Osteoblast (primary cell): ENCODE data around the gene IL31. TPM values are rescaled to one million over a fixed set of nuclear protein-coding genes. Genes with fewer than 3 reads are reported as not detected.

Experiments
- DNase-seq: peaks from one replicate; pipeline ENCODE4 v3.0.0; 2011; ENCODE audit warnings: low spot score, mixed read lengths; ENCODE audit not compliant: insufficient read length; ENCODE audit errors: missing footprints
- H2AFZ ChIP-seq: 2 replicates; pipeline ENCODE4 v1.6.0; 2011; ENCODE audit warnings: mild to moderate bottlenecking, low read length
- H3K27ac ChIP-seq: 2 replicates; pipeline ENCODE4 v1.5.1; 2011; ENCODE audit warnings: mild to moderate bottlenecking, low read depth, low read length, moderate library complexity
- H3K27me3 ChIP-seq: 2 replicates; pipeline ENCODE4 v1.6.0; 2012; ENCODE audit warnings: mild to moderate bottlenecking, control low read depth, inconsistent platforms, low read length, moderate library complexity; ENCODE audit not compliant: insufficient read depth
- H3K36me3 ChIP-seq: 2 replicates; pipeline ENCODE4 v1.5.1; 2011; ENCODE audit warnings: mild to moderate bottlenecking, low read length, control low read depth, moderate library complexity; ENCODE audit not compliant: insufficient read depth
- H3K4me1 ChIP-seq: 2 replicates; pipeline ENCODE4 v1.5.1; 2011; ENCODE audit warnings: mild to moderate bottlenecking, low read length, control low read depth, moderate library complexity; ENCODE audit not compliant: insufficient read depth
- H3K4me2 ChIP-seq: 2 replicates; pipeline ENCODE4 v1.6.0; 2011; ENCODE audit warnings: mild to moderate bottlenecking, low read length; ENCODE audit not compliant: insufficient read depth
- H3K4me3 ChIP-seq: fragments of 200-600 bp; sonication (generic); 3 replicates; pipeline ENCODE4 v1.5.1; 2012; ENCODE audit warnings: mild to moderate bottlenecking, low read length, inconsistent platforms; ENCODE audit not compliant: insufficient read depth
- H3K79me2 ChIP-seq: 2 replicates; pipeline ENCODE4 v1.6.0; 2012; ENCODE audit warnings: mild to moderate bottlenecking, low read length, control low read depth, inconsistent platforms; ENCODE audit not compliant: insufficient read depth
- H3K9me3 ChIP-seq: 2 replicates; pipeline ENCODE4 v1.5.1; 2011; ENCODE audit warnings: low read depth, low read length, control low read depth
- H4K20me1 ChIP-seq: 2 replicates; pipeline ENCODE4 v1.6.0; 2012; ENCODE audit warnings: mild to moderate bottlenecking, low read length, control low read depth; ENCODE audit not compliant: insufficient read depth
- CTCF ChIP-seq: IDR thresholded peaks from 2 replicates; pipeline ENCODE4 v1.5.1; 2011; ENCODE audit warnings: mild to moderate bottlenecking, low read depth, low read length, moderate library complexity; ENCODE audit errors: extremely low read depth
- total RNA-seq: library from RNA; depleted of rRNA; stranded (reverse); fragments of >200 nt; gene quantifications from 2 replicates; pipeline ENCODE4 v1.2.3, GENCODE V29; 2012

Gene IL31
- total RNA-seq, 1 donor: not detected

GRCh38 chr12:122201381-122201780 is 27.4 kb upstream of the IL31 start:
- Histone ChIP-seq H3K79me2 (no peaks in the 10 kb centered on the region), H3K36me3 (no peaks in the 10 kb centered on the region), H4K20me1 (peaks cover 5% of the 10 kb centered on the region), H3K9me3 (no peaks in the 10 kb centered on the region), H2AFZ (no peak overlapping the region), H3K4me2 (no peak overlapping the region), H3K4me3 (no peak overlapping the region), H3K27me3 (peaks cover 31% of the 10 kb centered on the region), H3K27ac (no peak overlapping the region), H3K4me1 (peaks cover 17% of the 10 kb centered on the region)
- no peak for TF ChIP-seq CTCF
- no peak for DNase-seq

DNA sequence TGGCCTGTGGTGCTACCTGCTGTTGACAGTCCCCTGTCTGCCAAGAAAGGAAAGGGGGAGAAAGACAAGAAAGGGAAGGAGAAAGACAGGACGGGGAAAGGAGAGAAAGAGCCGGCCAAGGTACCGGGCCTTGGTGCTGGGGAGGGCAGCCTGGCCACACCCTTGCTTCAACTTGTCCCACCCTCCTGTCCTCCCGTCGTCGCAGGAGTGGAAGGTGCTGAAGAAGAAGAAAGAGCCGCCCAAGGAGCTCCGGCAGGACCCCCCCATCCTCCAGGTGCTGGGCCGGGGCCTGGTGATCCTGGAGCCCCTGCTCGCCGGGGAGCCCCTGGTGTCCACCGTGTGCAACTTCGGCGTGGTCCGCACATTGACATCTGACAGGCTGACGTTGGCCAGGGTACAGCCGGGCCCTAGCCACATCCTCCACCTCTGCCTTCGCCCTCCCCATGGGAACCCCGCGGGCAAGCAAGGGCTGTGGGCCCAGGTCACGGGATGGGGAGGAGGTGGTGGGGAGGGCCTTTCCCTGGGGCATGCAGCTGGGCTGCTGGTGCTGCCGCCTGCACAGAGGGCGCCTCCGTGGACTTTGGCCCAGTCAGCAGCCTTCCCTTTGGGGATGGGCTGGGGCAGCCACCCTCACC is 26.6 kb upstream of the IL31 start:
- Histone ChIP-seq H3K4me3 (no peak overlapping the region), H3K4me2 (no peak overlapping the region), H4K20me1 (peaks cover 4% of the 10 kb centered on the region), H3K4me1 (peaks cover 17% of the 10 kb centered on the region), H3K36me3 (no peaks in the 10 kb centered on the region), H3K27ac (no peak overlapping the region), H3K9me3 (peaks cover 2% of the 10 kb centered on the region), H2AFZ (no peak overlapping the region), H3K27me3 (peaks cover 30% of the 10 kb centered on the region), H3K79me2 (no peaks in the 10 kb centered on the region)
- no peak for DNase-seq
- TF ChIP-seq CTCF: no peak

- no peaks in the 10 kb centered on the region for H3K36me3 ChIP-seq
- H3K4me2 ChIP-seq: no peak overlapping the region
- no peak overlapping the region for H3K27ac ChIP-seq
- DNase-seq: peak; percentile 71
- H3K9me3 ChIP-seq: peaks cover 2% of the 10 kb centered on the region
- H3K79me2 ChIP-seq: no peaks in the 10 kb centered on the region
- no peak overlapping the region for H2AFZ ChIP-seq
- H3K4me3 ChIP-seq: no peak overlapping the region
- TF ChIP-seq CTCF: no peak
- H3K27me3 ChIP-seq: peaks cover 21% of the 10 kb centered on the region
- H3K4me1 ChIP-seq: peaks cover 17% of the 10 kb centered on the region
- H4K20me1 ChIP-seq: no peaks in the 10 kb centered on the region
These were observed 25.7 kb upstream of the IL31 start for GRCh38 chr12:122199484-122200355.

GRCh38 chr12:122197612-122197966 is 23.6 kb upstream of the IL31 start:
- Histone ChIP-seq H3K9me3 (peaks cover 2% of the 10 kb centered on the region), H3K36me3 (no peaks in the 10 kb centered on the region), H2AFZ (no peak overlapping the region), H3K27me3 (peaks cover 3% of the 10 kb centered on the region), H4K20me1 (no peaks in the 10 kb centered on the region), H3K27ac (no peak overlapping the region), H3K4me3 (peak overlapping the region; percentile 11), H3K4me2 (peak overlapping the region; percentile 43), H3K4me1 (peaks cover 11% of the 10 kb centered on the region), H3K79me2 (no peaks in the 10 kb centered on the region)
- DNase-seq: peak; percentile 87
- no peak for TF ChIP-seq CTCF
